GM18951 (cell line): ENCODE results near the gene STRN4.

Experiments
- POLR2A ChIP-seq: IDR thresholded peaks from 4 replicates; pipeline ENCODE4 v1.6.1; 2011; ENCODE audit warnings: mild to moderate bottlenecking; ENCODE audit not compliant: insufficient read length, insufficient read depth; ENCODE audit errors: extremely low read depth
- in situ Hi-C: fragments of 300-500 bp; cut with MboI; formaldehyde crosslinking; loops from one replicate; pipeline ENCODE4 v1.12.0; 2022; ENCODE audit warnings: low sequenced_read_pairs, mixed read lengths, inconsistent platforms; ENCODE audit not compliant: unreplicated experiment

STRN4 gene

GRCh38 chr19:46745521-46746280, 549 bp downstream of the STRN4 start, which contains the start of gene FKRP:
Gene FKRP, plus strand, starts transcription at chr19:46746057. Its CDS starts 9,394 bp downstream, at chr19:46755451.
- TF ChIP-seq POLR2A = no peak
- in situ Hi-C loops = no loop called here

GRCh38 chr19:46745030-46745429, 1.2 kb downstream of the STRN4 start:
- no peak for TF ChIP-seq POLR2A
- in situ Hi-C loops = no loop called here

- in situ Hi-C loops = no loop called here
- TF ChIP-seq POLR2A = no peak
Observed at GRCh38 chr19:46744005-46744691, 2.1 kb downstream of the STRN4 start.

- no peak for TF ChIP-seq POLR2A
- in situ Hi-C loops = no loop called here
Observed at GRCh38 chr19:46742926-46743480, 3.2 kb downstream of the STRN4 start.

GRCh38 chr19:46741447-46741846, 4.8 kb downstream of the STRN4 start:
- in situ Hi-C loops = no loop called here
- no peak for TF ChIP-seq POLR2A

- no peak for TF ChIP-seq POLR2A
- in situ Hi-C loops = no loop called here
Observed at GRCh38 chr19:46739290-46739771, 6.9 kb downstream of the STRN4 start.

- in situ Hi-C loops = no loop called here
- no peak for TF ChIP-seq POLR2A
Observed at GRCh38 chr19:46737761-46738171, 8.5 kb downstream of the STRN4 start.

GRCh38 chr19:46737298-46737654, 9.0 kb downstream of the STRN4 start:
- no peak for TF ChIP-seq POLR2A
- in situ Hi-C loops = no loop called here

GRCh38 chr19:46736531-46737297, 9.5 kb downstream of the STRN4 start:
- no peak for TF ChIP-seq POLR2A
- in situ Hi-C loops = no loop called here

- in situ Hi-C loops = no loop called here
- TF ChIP-seq POLR2A = no peak
Observed at GRCh38 chr19:46733690-46734292, 12.5 kb downstream of the STRN4 start.

- in situ Hi-C loops = no loop called here
- TF ChIP-seq POLR2A = no peak
Observed at GRCh38 chr19:46732966-46733689, 13.1 kb downstream of the STRN4 start.
